H9 (cell line): ENCODE data around the gene LRP8. TPM values are rescaled to one million over a fixed set of nuclear protein-coding genes. Genes with fewer than 3 reads are reported as not detected.

Source experiments
- DNase-seq: peaks from one replicate; pipeline ENCODE4 v3.0.0-alpha.2; 2017
- H2AFZ ChIP-seq: one replicate; pipeline ENCODE4 v1.6.1; 2013; ENCODE audit warnings: mild to moderate bottlenecking, low read length, control low read depth, moderate library complexity
- H2AK5ac ChIP-seq: 2 replicates; pipeline ENCODE4 v1.6.1; 2013; ENCODE audit warnings: low read length, control low read depth, mixed read lengths; ENCODE audit not compliant: insufficient read length
- H2BK120ac ChIP-seq: one replicate; pipeline ENCODE4 v1.6.1; 2013; ENCODE audit warnings: low read depth, mild to moderate bottlenecking, low read length, control low read depth, inconsistent platforms; ENCODE audit not compliant: poor library complexity, severe bottlenecking
- H2BK12ac ChIP-seq: 2 replicates; pipeline ENCODE4 v1.6.1; 2013; ENCODE audit warnings: low read length, control low read depth, mixed read lengths, low read depth; ENCODE audit not compliant: insufficient read length
- H2BK15ac ChIP-seq: 2 replicates; pipeline ENCODE4 v1.6.1; 2013; ENCODE audit warnings: low read depth, low read length, control low read depth
- H2BK20ac ChIP-seq: one replicate; pipeline ENCODE4 v1.6.1; 2013; ENCODE audit warnings: low read depth, mild to moderate bottlenecking, low read length, control low read depth, inconsistent platforms; ENCODE audit not compliant: poor library complexity, severe bottlenecking
- H2BK5ac ChIP-seq: 2 replicates; pipeline ENCODE4 v1.6.1; 2013; ENCODE audit warnings: low read length, control low read depth, mixed read lengths; ENCODE audit not compliant: insufficient read length
- H3K14ac ChIP-seq: 2 replicates; pipeline ENCODE4 v1.6.1; 2013; ENCODE audit warnings: low read length, control low read depth; ENCODE audit not compliant: insufficient read depth
- H3K18ac ChIP-seq: 2 replicates; pipeline ENCODE4 v1.6.1; 2013; ENCODE audit warnings: low read depth, mild to moderate bottlenecking, mixed read lengths, low read length, control low read depth; ENCODE audit not compliant: insufficient read length
- H3K23ac ChIP-seq: 2 replicates; pipeline ENCODE4 v1.6.1; 2013; ENCODE audit warnings: low read length, control low read depth, mixed read lengths, low read depth; ENCODE audit not compliant: insufficient read length
- H3K23me2 ChIP-seq: 2 replicates; pipeline ENCODE4 v1.6.1; 2013; ENCODE audit warnings: low read depth, mild to moderate bottlenecking, mixed read lengths, low read length, control low read depth; ENCODE audit not compliant: insufficient read length, poor library complexity, severe bottlenecking
- H3K27ac ChIP-seq: 2 replicates; pipeline ENCODE4 v1.5.1; 2013; ENCODE audit warnings: low read length, control low read depth, mixed read lengths, low read depth; ENCODE audit not compliant: insufficient read length
- H3K27me3 ChIP-seq: 2 replicates; pipeline ENCODE4 v1.6.1; 2013; ENCODE audit warnings: low read length, control low read depth, inconsistent platforms; ENCODE audit not compliant: insufficient read depth
- H3K4ac ChIP-seq: 2 replicates; pipeline ENCODE4 v1.6.1; 2013; ENCODE audit warnings: low read depth, mild to moderate bottlenecking, control low read depth, inconsistent platforms, low read length, moderate library complexity
- H3K4me1 ChIP-seq: 2 replicates; pipeline ENCODE4 v1.6.1; 2013; ENCODE audit warnings: low read length, control low read depth, inconsistent platforms; ENCODE audit not compliant: insufficient read depth
- H3K4me2 ChIP-seq: 2 replicates; pipeline ENCODE4 v1.6.1; 2013; ENCODE audit warnings: low read length, control low read depth, mixed read lengths; ENCODE audit not compliant: insufficient read length, insufficient read depth
- H3K56ac ChIP-seq: 2 replicates; pipeline ENCODE4 v1.6.1; 2013; ENCODE audit warnings: low read depth, mild to moderate bottlenecking, mixed read lengths, low read length, control low read depth; ENCODE audit not compliant: insufficient read length
- H3K79me1 ChIP-seq: 2 replicates; pipeline ENCODE4 v1.6.1; 2013; ENCODE audit warnings: low read depth, mild to moderate bottlenecking, moderate library complexity, low read length, control low read depth, inconsistent platforms; ENCODE audit not compliant: insufficient read depth, poor library complexity, severe bottlenecking
- H3K79me2 ChIP-seq: 2 replicates; pipeline ENCODE4 v1.6.1; 2013; ENCODE audit warnings: low read length, control low read depth, inconsistent platforms; ENCODE audit not compliant: insufficient read depth
- H3K9ac ChIP-seq: 2 replicates; pipeline ENCODE4 v1.6.1; 2013; ENCODE audit warnings: low read length, control low read depth, mixed read lengths; ENCODE audit not compliant: insufficient read length; ENCODE audit errors: extremely low read depth
- H3K9me3 ChIP-seq: one replicate; pipeline ENCODE4 v1.6.1; 2013; ENCODE audit warnings: low read depth, low read length, inconsistent platforms; ENCODE audit not compliant: control insufficient read depth
- H3T11ph ChIP-seq: one replicate; pipeline ENCODE4 v1.6.1; 2013; ENCODE audit warnings: mild to moderate bottlenecking, low read length, control low read depth, inconsistent platforms
- H4K20me1 ChIP-seq: one replicate; pipeline ENCODE4 v1.6.1; 2013; ENCODE audit not compliant: control insufficient read depth, insufficient read length, insufficient read depth
- H4K5ac ChIP-seq: 2 replicates; pipeline ENCODE4 v1.6.1; 2013; ENCODE audit warnings: low read depth, mild to moderate bottlenecking, mixed read lengths, low read length, control low read depth; ENCODE audit not compliant: insufficient read length
- H4K8ac ChIP-seq: replicated peaks from 2 replicates; pipeline ENCODE4 v1.6.1; 2013; ENCODE audit warnings: low read length, control low read depth, mixed read lengths, low read depth; ENCODE audit not compliant: insufficient read length
- H4K91ac ChIP-seq: 2 replicates; pipeline ENCODE4 v1.6.1; 2013; ENCODE audit warnings: low read depth, mild to moderate bottlenecking, moderate library complexity, mixed read lengths, low read length, control low read depth; ENCODE audit not compliant: insufficient read length
- H3K27ac Mint-ChIP-seq, 3 experiments: 2 replicates in 2 of 3; 3 replicates in 1 of 3; pipeline ENCODE4 v1.8.0; 2020 to 2021; ENCODE audit warnings: mixed read lengths in 3 of 3, mild to moderate bottlenecking in 1 of 3, moderate library complexity in 1 of 3
- H3K27me3 Mint-ChIP-seq: 2 replicates; pipeline ENCODE4 v1.8.0; 2021; ENCODE audit warnings: low read depth, mild to moderate bottlenecking, moderate library complexity, mixed read lengths
- H3K36me3 Mint-ChIP-seq, 3 experiments: 2 replicates in 2 of 3; 3 replicates in 1 of 3; pipeline ENCODE4 v1.8.0; 2020 to 2021; ENCODE audit warnings: low read depth in 3 of 3, mixed read lengths in 3 of 3; ENCODE audit not compliant: insufficient read depth in 1 of 3
- H3K4me1 Mint-ChIP-seq, 2 experiments: 2 replicates each; pipeline ENCODE4 v1.8.0; 2020; ENCODE audit warnings: mixed read lengths in 2 of 2
- H3K4me3 Mint-ChIP-seq, 2 experiments: 2 replicates in 1 of 2; 3 replicates in 1 of 2; pipeline ENCODE4 v1.8.0; 2020 to 2021; ENCODE audit warnings: mild to moderate bottlenecking in 2 of 2, mixed read lengths in 2 of 2, moderate library complexity in 1 of 2
- H3K9me3 Mint-ChIP-seq, 2 experiments: 2 replicates in 1 of 2; 3 replicates in 1 of 2; pipeline ENCODE4 v1.8.0; 2020; ENCODE audit warnings: mild to moderate bottlenecking in 2 of 2, mixed read lengths in 2 of 2, moderate library complexity in 1 of 2
- WGBS: extraction: QIAGEN DNeasy Blood & Tissue Kit; methylation state at CpG from one replicate; pipeline ENCODE4 v1.1.7; 2013; ENCODE audit warnings: missing lambda C conversion rate, low lambda C conversion rate, mixed read lengths; ENCODE audit not compliant: insufficient read length; ENCODE audit errors: extremely low coverage; 5-methylcytosine and 5-hydroxymethylcytosine counted together
- total RNA-seq: library from RNA; stranded (reverse); gene quantifications from 2 replicates; pipeline ENCODE4 v1.2.1, GENCODE V29; 2021
- TF ChIP-seq, protein P1 (sequence below): fragments of 200-600 bp; sonication (generic); conservative IDR thresholded peaks from 3 replicates; pipeline ENCODE4 v1.8.0; 2021; ENCODE audit warnings: antibody characterized with exemption, mild to moderate bottlenecking

LRP8 gene
- total RNA-seq, 1 experiment from 2014 or later, result 78.6 TPM

DNA sequence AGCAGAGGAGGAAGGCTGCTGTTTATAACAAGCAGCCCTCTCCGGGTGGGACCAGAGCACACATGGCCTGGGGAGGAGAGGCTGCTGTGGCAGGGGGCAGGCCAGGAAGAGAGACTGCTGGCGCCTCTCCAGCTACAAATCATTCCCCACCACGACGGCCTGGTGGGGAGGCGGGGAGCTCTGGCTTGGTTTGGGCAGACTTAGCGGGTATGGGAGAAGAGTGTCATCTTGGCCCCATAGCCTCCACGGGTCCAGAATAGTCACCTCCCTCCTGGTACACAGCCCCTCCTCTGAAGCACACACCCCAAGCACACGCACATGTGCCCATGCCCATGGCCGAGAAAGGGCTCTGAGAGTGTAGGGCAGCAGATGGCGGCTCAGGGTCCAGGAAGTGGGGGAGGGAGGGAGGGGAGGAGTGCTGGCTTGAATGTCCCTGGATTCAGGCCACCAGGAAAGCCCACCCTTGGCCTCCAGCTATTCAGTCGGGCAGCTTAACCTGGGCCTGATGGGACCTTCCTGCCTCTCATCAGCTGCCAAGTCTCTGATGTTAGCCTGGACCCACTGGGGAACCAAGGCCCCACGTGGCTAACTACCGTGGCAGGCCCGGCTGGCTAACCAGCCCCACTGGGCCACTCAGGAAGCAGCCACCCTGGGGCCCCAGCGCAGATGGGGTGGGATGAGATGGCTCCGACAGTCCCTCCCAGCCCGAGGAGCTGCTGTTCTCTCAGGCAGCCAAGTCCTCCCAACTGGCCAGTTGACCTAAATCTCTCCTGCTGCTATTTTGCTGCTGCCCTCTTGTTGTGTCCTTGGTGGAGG lies 10.9 kb downstream of the LRP8 start:
- no peak overlapping the region for H3K9ac ChIP-seq
- peaks cover 2% of the 10 kb centered on the region; the same call in 1 of the 2 replicates for H3K79me2 ChIP-seq
- no peak overlapping the region for H3K14ac ChIP-seq
- Mint-ChIP-seq H3K36me3 (peaks cover 19 to 81% (median 54%) of the 10 kb centered on the region in 3 experiments; a peak in 6 of 7 replicates), H3K4me3 (peak overlapping the region in 1 of 2 experiments; percentile 17; a peak in 1 of 5 replicates), H3K27ac (peak overlapping the region; percentile 39 to 95 (median 85); a peak in 3 of 7 replicates), H3K4me1 (peaks cover 16 to 19% of the 10 kb centered on the region in 2 experiments), H3K9me3 (no peaks in the 10 kb centered on the region), H3K27me3 (no peaks in the 10 kb centered on the region; the same call in 1 of the 2 replicates)
- no peak for DNase-seq
- no peak overlapping the region for H2AK5ac ChIP-seq
- H2BK15ac ChIP-seq, result no peak overlapping the region
- H2BK120ac ChIP-seq, result no peak overlapping the region
- no peak overlapping the region for H2BK12ac ChIP-seq
- H4K20me1 ChIP-seq, result no peaks in the 10 kb centered on the region
- WGBS, result no CpG with 5 or more reads among the region's 17 CpGs
- no peaks in the 10 kb centered on the region for H3K4me1 ChIP-seq
- H3K9me3 ChIP-seq, result no peaks in the 10 kb centered on the region
- no peak overlapping the region for H4K8ac ChIP-seq
- H4K5ac ChIP-seq, result no peak overlapping the region
- H3K23me2 ChIP-seq, result no peaks in the 10 kb centered on the region
- no peak overlapping the region for H3T11ph ChIP-seq
- H3K4ac ChIP-seq, result no peak overlapping the region
- no peak overlapping the region for H3K27ac ChIP-seq
- no peaks in the 10 kb centered on the region for H3K79me1 ChIP-seq
- H2BK5ac ChIP-seq, result no peak overlapping the region
- H3K4me2 ChIP-seq, result no peak overlapping the region
- no peak overlapping the region for H3K56ac ChIP-seq
- no peak overlapping the region for H3K18ac ChIP-seq
- no peaks in the 10 kb centered on the region for H3K27me3 ChIP-seq
- no peak overlapping the region for H2AFZ ChIP-seq
- H4K91ac ChIP-seq, result no peak overlapping the region
- H2BK20ac ChIP-seq, result no peak overlapping the region
- no peak overlapping the region for H3K23ac ChIP-seq
- TF ChIP-seq, protein P1, sequence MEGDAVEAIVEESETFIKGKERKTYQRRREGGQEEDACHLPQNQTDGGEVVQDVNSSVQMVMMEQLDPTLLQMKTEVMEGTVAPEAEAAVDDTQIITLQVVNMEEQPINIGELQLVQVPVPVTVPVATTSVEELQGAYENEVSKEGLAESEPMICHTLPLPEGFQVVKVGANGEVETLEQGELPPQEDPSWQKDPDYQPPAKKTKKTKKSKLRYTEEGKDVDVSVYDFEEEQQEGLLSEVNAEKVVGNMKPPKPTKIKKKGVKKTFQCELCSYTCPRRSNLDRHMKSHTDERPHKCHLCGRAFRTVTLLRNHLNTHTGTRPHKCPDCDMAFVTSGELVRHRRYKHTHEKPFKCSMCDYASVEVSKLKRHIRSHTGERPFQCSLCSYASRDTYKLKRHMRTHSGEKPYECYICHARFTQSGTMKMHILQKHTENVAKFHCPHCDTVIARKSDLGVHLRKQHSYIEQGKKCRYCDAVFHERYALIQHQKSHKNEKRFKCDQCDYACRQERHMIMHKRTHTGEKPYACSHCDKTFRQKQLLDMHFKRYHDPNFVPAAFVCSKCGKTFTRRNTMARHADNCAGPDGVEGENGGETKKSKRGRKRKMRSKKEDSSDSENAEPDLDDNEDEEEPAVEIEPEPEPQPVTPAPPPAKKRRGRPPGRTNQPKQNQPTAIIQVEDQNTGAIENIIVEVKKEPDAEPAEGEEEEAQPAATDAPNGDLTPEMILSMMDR, result no peak
